ENCODE measurements around the gene CYB561.

CYB561 gene

GRCh38 chr17:63405741-63406261 is 40.3 kb downstream of the CYB561 start:
- no peak for DNase-seq

GRCh38 chr17:63405020-63405419 is 41.1 kb downstream of the CYB561 start:
- DNase-seq, result no peak

DNA sequence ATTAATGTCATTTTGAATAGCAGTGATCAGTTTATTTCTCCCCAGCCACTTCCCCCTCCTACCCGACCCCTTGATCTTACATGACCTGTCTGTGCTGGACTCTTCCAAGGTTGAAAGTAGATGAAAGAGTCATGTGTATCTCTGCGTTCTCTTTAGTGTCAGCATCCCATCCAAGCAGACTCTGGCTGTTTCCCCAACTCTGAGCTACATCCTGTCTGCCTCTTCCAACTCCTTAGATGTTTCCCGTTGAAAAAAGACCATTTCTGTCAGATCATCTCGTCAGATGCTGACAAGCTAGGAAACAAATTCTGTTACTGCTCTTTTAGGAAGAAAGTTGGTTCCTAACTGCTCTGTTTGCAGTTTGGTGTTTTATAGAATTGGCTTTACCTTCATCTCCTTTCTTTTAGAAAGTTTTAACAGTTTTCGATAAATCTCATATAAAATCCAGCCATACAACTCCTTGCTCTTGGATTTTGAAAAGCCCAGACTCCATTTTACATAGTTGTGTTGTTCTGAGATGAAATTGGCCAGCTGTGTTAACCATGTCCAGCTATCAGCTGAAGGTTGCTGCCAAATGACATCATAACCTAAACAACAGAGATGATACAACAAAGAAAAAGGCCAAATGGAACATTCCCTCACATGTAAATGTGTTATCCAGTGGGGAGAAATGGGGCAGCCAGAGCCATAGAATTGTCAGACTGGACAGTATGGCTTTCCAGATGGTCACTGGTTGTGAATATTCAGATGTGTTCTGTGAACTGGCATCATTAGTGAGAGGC is 43.5 kb downstream of the CYB561 start:
- DNase-seq, result no peak

DNA sequence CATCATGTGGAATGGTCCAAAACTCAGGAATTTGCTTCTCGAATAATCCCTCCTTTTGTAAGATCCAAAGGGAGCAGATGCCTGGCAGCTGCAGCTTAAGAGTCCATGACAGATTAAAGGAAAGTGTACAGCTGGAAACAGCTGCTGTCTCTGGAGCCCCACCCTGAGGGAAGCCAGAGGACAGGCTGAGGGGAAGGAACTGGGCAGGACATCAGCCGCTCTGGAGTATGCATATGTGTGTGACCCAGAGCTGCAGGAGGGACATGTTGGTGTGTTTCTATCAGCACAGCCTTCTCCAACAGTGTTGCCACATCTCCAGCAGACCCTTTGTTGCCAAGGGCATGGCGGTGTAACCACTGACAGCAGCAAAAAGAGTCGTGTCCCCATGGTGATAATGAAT is 46.2 kb downstream of the CYB561 start:
- DNase-seq, result no peak

DNA sequence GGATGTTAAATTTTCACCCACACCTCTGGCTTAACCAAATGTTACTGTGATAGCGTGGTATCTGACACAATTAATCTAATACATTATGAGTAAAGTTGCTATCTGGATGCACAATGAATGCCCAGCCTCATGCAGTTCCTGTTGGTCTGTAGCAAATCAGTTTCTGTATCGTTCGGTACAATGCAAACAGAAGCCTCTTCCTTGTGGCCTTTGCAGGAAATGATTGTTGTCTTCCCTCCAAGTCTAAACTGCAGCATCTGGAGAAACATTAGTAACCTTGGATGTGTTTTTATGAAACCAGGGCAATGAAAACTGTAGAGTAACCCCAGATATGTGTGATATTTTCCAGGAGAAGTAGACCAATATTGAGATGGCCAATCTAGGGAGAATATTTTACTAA is 46.8 kb downstream of the CYB561 start:
- DNase-seq, result no peak

GRCh38 chr17:63398680-63399079 is 47.4 kb downstream of the CYB561 start:
- DNase-seq, result no peak

- no peak for DNase-seq
These were observed 50.9 kb downstream of the CYB561 start for GRCh38 chr17:63395075-63395805.

DNA sequence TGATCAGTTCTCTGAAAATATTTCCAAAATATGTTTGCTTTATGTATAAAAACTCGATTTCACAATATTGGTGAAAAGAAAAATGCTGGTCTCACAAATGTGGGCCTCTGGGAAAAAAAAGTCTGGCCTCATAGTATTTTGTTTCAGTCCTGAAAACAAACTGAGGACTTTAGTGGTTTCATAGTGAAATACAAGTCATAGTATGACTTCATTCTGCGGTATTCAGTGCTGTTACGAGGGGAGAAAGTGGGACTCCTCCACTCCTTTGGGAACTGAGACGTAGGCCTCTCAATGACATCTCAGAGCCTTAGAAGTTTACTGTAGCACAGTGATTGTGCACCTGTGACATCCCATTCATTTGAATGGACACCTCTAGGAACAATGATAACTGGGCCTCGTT is 56.0 kb downstream of the CYB561 start:
- DNase-seq, result no peak

- no peak for DNase-seq
These were observed 58.3 kb downstream of the CYB561 start for GRCh38 chr17:63387656-63388340.

DNA sequence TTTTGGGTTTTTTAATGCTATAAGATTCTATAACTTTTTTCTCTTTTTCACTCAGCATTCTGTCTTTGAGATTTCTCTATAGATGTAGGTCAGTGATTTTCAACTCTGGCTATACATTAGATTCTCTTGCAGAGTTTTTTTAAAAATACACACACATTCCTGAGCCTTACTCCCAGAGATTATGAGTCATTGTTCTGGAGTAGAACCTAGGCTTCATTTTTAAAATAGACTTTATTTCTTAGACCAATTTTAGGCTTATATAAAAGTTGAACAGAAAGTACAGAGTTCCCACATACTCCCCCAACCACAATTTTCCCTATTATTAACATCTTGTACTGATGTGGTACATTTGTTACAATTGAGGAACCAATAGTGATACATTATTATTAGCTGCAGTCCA is 63.3 kb downstream of the CYB561 start:
- DNase-seq, result no peak

All from T-helper 9 cell (primary cell).